ENCODE measurements around the gene TMCC2. TPM values are rescaled to one million over a fixed set of nuclear protein-coding genes. Genes with fewer than 3 reads are reported as not detected.

TMCC2 gene
- total and polyA plus RNA-seq, 4 donors, result 0.69 to 8.2 (median 3.6) TPM

GRCh38 chr1:205224736-205225135 lies 3.0 kb upstream of the TMCC2 start:
- Histone ChIP-seq H3K27ac (ENCODE audit: low read depth in 1 of 2, low read length in 2 of 2) (no peak overlapping the region), H3K27me3 (ENCODE audit: control insufficient read depth in 1 of 2, insufficient read depth in 2 of 2, low read length in 1 of 2) (peaks cover 0 to 2% of the 10 kb centered on the region in 2 donors), H3K4me1 (ENCODE audit: control insufficient read depth in 1 of 2, insufficient read depth in 2 of 2, low read length in 2 of 2) (no peaks in the 10 kb centered on the region), H3K36me3 (ENCODE audit: control insufficient read depth in 1 of 2, insufficient read depth in 2 of 2, low read length in 1 of 2) (no peaks in the 10 kb centered on the region), H3K4me3 (ENCODE audit: low read length in 2 of 2) (no peak overlapping the region), H3K9me3 (ENCODE audit: control insufficient read depth, low read length) (no peaks in the 10 kb centered on the region)
- intact Hi-C loops (cut with DNase I), result no loop called here
- ATAC-seq (ENCODE audit: low FRiP score) (no peak), DNase-seq (no peak)

DNA sequence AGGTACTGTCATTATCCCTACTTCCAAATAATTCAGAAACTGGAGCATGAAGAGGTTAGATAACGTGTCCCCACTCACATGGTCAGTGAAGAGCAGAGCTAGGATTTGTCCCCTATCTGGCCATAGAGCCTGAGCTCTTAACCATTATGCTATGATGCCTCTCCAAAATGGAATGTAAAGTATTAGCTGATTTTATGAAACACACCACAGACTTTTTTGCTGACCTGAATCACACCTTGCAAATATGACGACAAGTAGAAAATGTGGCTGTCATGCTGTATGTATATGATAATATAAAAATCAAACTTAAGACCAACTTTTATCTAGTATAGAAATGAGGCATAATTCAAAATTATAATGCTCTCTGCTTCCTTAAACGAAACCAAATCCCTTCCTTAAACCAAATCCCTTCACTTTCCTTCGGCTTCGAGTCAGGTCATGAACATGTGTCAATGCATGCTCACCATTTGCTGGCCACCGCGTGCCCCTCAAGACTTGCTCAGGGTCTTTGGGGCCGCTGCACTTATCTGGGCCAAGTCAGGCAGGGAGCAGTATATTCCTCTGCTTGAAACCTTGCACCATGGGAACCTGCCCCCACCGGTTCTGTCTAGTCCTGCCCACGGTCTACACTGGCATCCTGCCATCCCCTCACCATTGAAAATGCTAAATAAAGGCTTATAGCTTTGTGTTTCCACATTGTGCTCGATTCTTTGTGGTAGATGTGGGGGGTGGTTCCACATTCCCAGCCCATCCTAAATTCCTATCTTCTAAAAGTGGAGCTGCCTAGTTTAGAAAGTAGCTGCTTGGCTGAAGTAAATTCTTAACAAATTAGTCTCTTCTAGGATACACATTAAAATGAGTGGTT lies 1.6 kb upstream of the TMCC2 start:
- Histone ChIP-seq H3K4me3 (ENCODE audit: low read length in 2 of 2) (no peak overlapping the region), H3K27me3 (ENCODE audit: control insufficient read depth in 1 of 2, insufficient read depth in 2 of 2, low read length in 1 of 2) (no peaks in the 10 kb centered on the region), H3K27ac (ENCODE audit: low read depth in 1 of 2, low read length in 2 of 2) (no peak overlapping the region), H3K36me3 (ENCODE audit: control insufficient read depth in 1 of 2, insufficient read depth in 2 of 2, low read length in 1 of 2) (no peaks in the 10 kb centered on the region), H3K9me3 (ENCODE audit: control insufficient read depth, low read length) (no peaks in the 10 kb centered on the region), H3K4me1 (ENCODE audit: control insufficient read depth in 1 of 2, insufficient read depth in 2 of 2, low read length in 2 of 2) (no peaks in the 10 kb centered on the region)
- no peak for ATAC-seq (ENCODE audit: low FRiP score)
- intact Hi-C loops (cut with DNase I), result no loop called here
- no peak for DNase-seq
- 60 to 62% methylated on average over 11 of the region's 11 CpGs for WGBS, 2 donors

GRCh38 chr1:205226868-205227583 lies 720 bp upstream of the TMCC2 start:
- DNase-seq (no peak), ATAC-seq (ENCODE audit: low FRiP score) (no peak)
- Histone ChIP-seq H3K4me1 (ENCODE audit: control insufficient read depth in 1 of 2, insufficient read depth in 2 of 2, low read length in 2 of 2) (no peaks in the 10 kb centered on the region), H3K36me3 (ENCODE audit: control insufficient read depth in 1 of 2, insufficient read depth in 2 of 2, low read length in 1 of 2) (no peaks in the 10 kb centered on the region), H3K27me3 (ENCODE audit: control insufficient read depth in 1 of 2, insufficient read depth in 2 of 2, low read length in 1 of 2) (no peaks in the 10 kb centered on the region), H3K9me3 (ENCODE audit: control insufficient read depth, low read length) (no peaks in the 10 kb centered on the region), H3K27ac (ENCODE audit: low read depth in 1 of 2, low read length in 2 of 2) (no peak overlapping the region), H3K4me3 (ENCODE audit: low read length in 2 of 2) (peak overlapping the region; percentile 69 to 79)
- intact Hi-C loops (cut with DNase I), result no loop called here
- WGBS, 2 donors, result 13 to 14% methylated on average over 8 of the region's 8 CpGs

DNA sequence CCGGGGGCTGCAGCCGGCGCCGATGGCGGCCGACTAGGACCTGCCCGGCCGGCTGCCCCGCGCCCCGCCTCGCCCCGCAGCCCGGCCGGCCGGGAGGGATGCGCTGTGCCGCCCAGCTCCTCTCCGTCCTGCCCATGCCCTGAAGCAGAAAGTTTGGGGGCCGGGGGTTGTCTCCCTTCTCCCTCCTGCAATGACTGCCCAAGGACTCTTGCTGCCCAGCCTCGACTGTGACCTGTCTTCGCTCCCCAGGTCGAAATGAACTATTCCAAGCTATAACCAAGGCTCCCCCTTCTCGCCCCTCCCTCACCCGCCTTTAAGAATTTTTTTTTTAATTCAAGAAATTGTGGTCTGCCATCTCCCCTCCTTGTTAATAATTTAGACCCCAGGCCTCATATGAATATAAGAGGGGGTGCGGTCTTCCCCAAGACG lies 361 bp downstream of the TMCC2 start:
- peak overlapping the region; percentile 69 to 79 for H3K4me3 ChIP-seq (ENCODE audit: low read length in 2 of 2)
- no peak for DNase-seq
- no peaks in the 10 kb centered on the region for H3K4me1 ChIP-seq (ENCODE audit: control insufficient read depth in 1 of 2, insufficient read depth in 2 of 2, low read length in 2 of 2)
- intact Hi-C loops (cut with DNase I), result loop anchor here in 1 of 2 donors (1.0 kb wide), 1 partner anchor 28 kb away; no protein-coding TSS in a partner anchor
- ATAC-seq (ENCODE audit: low FRiP score), result no peak
- H3K27ac ChIP-seq (ENCODE audit: low read depth in 1 of 2, low read length in 2 of 2), result no peak overlapping the region
- no peaks in the 10 kb centered on the region for H3K36me3 ChIP-seq (ENCODE audit: control insufficient read depth in 1 of 2, insufficient read depth in 2 of 2, low read length in 1 of 2)
- no peaks in the 10 kb centered on the region for H3K9me3 ChIP-seq (ENCODE audit: control insufficient read depth, low read length)
- 0 to 1% methylated on average over 11 to 27 of the region's 27 CpGs for WGBS, 2 donors
- no peaks in the 10 kb centered on the region for H3K27me3 ChIP-seq (ENCODE audit: control insufficient read depth in 1 of 2, insufficient read depth in 2 of 2, low read length in 1 of 2)

DNA sequence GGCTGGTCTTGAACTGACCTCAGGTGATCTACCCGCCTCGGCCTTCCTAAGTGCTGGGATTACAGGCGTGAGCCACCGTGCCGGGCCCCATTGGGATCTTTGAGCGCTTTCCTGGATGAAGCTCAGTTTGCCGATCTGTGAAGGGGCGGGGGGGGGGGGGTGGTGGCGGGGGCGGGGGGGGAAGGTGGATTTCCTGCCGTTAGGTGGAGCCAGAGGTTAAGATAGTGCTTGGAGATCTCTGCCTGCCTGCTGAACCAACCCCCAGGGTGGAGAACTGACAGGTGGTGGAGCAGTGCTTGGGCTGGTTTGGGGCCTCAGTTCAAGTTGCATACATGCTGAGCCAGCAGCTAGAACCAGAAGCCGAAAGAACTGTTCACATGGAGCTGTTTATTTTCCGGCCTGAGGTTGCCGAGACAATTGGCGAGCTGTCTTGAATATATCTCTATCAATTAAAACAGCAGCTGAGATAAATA lies 1.7 kb downstream of the TMCC2 start:
- no peak overlapping the region for H3K27ac ChIP-seq (ENCODE audit: low read depth in 1 of 2, low read length in 2 of 2)
- DNase-seq (no peak), ATAC-seq (ENCODE audit: low FRiP score) (peak; percentile 64)
- no peaks in the 10 kb centered on the region for H3K36me3 ChIP-seq (ENCODE audit: control insufficient read depth in 1 of 2, insufficient read depth in 2 of 2, low read length in 1 of 2)
- intact Hi-C loops (cut with DNase I), result no loop called here
- no peaks in the 10 kb centered on the region for H3K27me3 ChIP-seq (ENCODE audit: control insufficient read depth in 1 of 2, insufficient read depth in 2 of 2, low read length in 1 of 2)
- no peaks in the 10 kb centered on the region for H3K4me1 ChIP-seq (ENCODE audit: control insufficient read depth in 1 of 2, insufficient read depth in 2 of 2, low read length in 2 of 2)
- no peak overlapping the region for H3K4me3 ChIP-seq (ENCODE audit: low read length in 2 of 2)
- WGBS, 2 donors, result 1 to 2% methylated on average over 11 to 15 of the region's 15 CpGs
- H3K9me3 ChIP-seq (ENCODE audit: control insufficient read depth, low read length), result no peaks in the 10 kb centered on the region

DNA sequence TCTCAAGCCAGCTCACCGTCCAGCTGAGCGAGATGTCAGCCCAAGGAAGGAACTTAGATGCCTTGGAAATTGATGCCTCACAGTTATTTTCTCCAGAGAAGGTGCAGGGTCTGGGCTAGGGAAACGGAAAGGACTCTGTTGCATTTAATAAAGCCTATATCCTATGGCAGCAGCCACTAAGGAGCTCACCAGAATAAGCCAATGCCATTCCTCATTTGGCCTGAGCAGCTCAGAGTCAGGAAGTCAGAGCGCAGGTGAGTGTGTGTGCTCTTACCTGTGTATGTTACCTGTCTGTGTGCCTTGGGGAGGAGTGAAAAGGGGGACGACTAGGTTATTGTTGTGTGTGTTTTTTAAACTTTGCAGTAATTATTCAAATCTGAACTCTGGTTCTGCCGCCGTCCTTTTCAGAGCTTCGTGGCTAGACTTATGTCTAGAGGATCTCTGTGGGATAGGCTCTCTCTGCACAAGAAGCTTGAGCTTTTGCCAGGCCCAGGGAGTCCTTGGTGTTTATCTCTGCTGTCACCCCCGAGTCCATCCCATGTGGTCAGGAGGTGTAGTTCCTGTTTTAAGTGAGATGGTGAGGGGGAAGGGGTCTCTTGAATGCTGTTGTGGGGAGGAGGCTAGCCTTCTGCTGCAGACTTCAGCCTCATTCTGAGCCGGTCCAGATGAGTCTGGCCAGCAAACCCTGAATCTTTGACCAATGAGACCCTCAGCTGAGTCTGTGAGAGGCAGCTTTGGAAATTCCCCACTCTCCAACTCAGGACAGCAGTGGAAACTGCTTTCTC lies 2.4 kb downstream of the TMCC2 start:
- Histone ChIP-seq H3K27me3 (ENCODE audit: control insufficient read depth in 1 of 2, insufficient read depth in 2 of 2, low read length in 1 of 2) (no peaks in the 10 kb centered on the region), H3K27ac (ENCODE audit: low read depth in 1 of 2, low read length in 2 of 2) (no peak overlapping the region), H3K9me3 (ENCODE audit: control insufficient read depth, low read length) (no peaks in the 10 kb centered on the region), H3K4me1 (ENCODE audit: control insufficient read depth in 1 of 2, insufficient read depth in 2 of 2, low read length in 2 of 2) (no peaks in the 10 kb centered on the region), H3K36me3 (ENCODE audit: control insufficient read depth in 1 of 2, insufficient read depth in 2 of 2, low read length in 1 of 2) (no peaks in the 10 kb centered on the region), H3K4me3 (ENCODE audit: low read length in 2 of 2) (no peak overlapping the region)
- 26 to 40% methylated on average over 10 of the region's 10 CpGs for WGBS, 2 donors
- intact Hi-C loops (cut with DNase I), result no loop called here
- no peak for DNase-seq
- ATAC-seq (ENCODE audit: low FRiP score), result no peak

GRCh38 chr1:205230982-205231381 lies 3.2 kb downstream of the TMCC2 start:
- no peak for DNase-seq
- WGBS, 2 donors, result 85 to 93% methylated on average over 5 of the region's 5 CpGs
- no peak for ATAC-seq (ENCODE audit: low FRiP score)
- Histone ChIP-seq H3K27ac (ENCODE audit: low read depth in 1 of 2, low read length in 2 of 2) (no peak overlapping the region), H3K9me3 (ENCODE audit: control insufficient read depth, low read length) (no peaks in the 10 kb centered on the region), H3K4me1 (ENCODE audit: control insufficient read depth in 1 of 2, insufficient read depth in 2 of 2, low read length in 2 of 2) (no peaks in the 10 kb centered on the region), H3K27me3 (ENCODE audit: control insufficient read depth in 1 of 2, insufficient read depth in 2 of 2, low read length in 1 of 2) (no peaks in the 10 kb centered on the region), H3K36me3 (ENCODE audit: control insufficient read depth in 1 of 2, insufficient read depth in 2 of 2, low read length in 1 of 2) (no peaks in the 10 kb centered on the region), H3K4me3 (ENCODE audit: low read length in 2 of 2) (no peak overlapping the region)
- intact Hi-C loops (cut with DNase I), result no loop called here

- no peaks in the 10 kb centered on the region for H3K9me3 ChIP-seq (ENCODE audit: control insufficient read depth, low read length)
- intact Hi-C loops (cut with DNase I), result no loop called here
- H3K36me3 ChIP-seq (ENCODE audit: control insufficient read depth in 1 of 2, insufficient read depth in 2 of 2, low read length in 1 of 2), result no peaks in the 10 kb centered on the region
- 86 to 92% methylated on average over 7 of the region's 7 CpGs for WGBS, 2 donors
- H3K27ac ChIP-seq (ENCODE audit: low read depth in 1 of 2, low read length in 2 of 2), result no peak overlapping the region
- H3K4me3 ChIP-seq (ENCODE audit: low read length in 2 of 2), result no peak overlapping the region
- no peaks in the 10 kb centered on the region for H3K4me1 ChIP-seq (ENCODE audit: control insufficient read depth in 1 of 2, insufficient read depth in 2 of 2, low read length in 2 of 2)
- no peak for DNase-seq
- H3K27me3 ChIP-seq (ENCODE audit: control insufficient read depth in 1 of 2, insufficient read depth in 2 of 2, low read length in 1 of 2), result no peaks in the 10 kb centered on the region
- ATAC-seq (ENCODE audit: low FRiP score), result no peak
These were observed 4.5 kb downstream of the TMCC2 start for GRCh38 chr1:205232127-205232820.

All from aorta (tissue), 5 donors.